Nephron (organoid): ENCODE data around the gene CNGA4.

ENCODE experiments used
- H3K27ac Mint-ChIP-seq, 3 experiments: 2 replicates each; pipeline ENCODE4 v1.8.0; 2020; ENCODE audit warnings: mixed read lengths in 3 of 3, mild to moderate bottlenecking in 2 of 3, moderate library complexity in 1 of 3
- H3K27me3 Mint-ChIP-seq: 2 replicates; pipeline ENCODE4 v1.8.0; 2021; ENCODE audit warnings: low read depth, mild to moderate bottlenecking, moderate library complexity, mixed read lengths
- H3K36me3 Mint-ChIP-seq: 2 replicates; pipeline ENCODE4 v1.8.0; 2020; ENCODE audit warnings: low read depth, mixed read lengths
- H3K4me1 Mint-ChIP-seq: 2 replicates; pipeline ENCODE4 v1.8.0; 2020; ENCODE audit warnings: mixed read lengths
- H3K4me3 Mint-ChIP-seq, 3 experiments: 2 replicates each; pipeline ENCODE4 v1.8.0; 2020; ENCODE audit warnings: mild to moderate bottlenecking in 3 of 3, mixed read lengths in 3 of 3, moderate library complexity in 2 of 3
- H3K9me3 Mint-ChIP-seq: 2 replicates; pipeline ENCODE4 v1.8.0; 2020; ENCODE audit warnings: mixed read lengths
- TF ChIP-seq, protein P1 (sequence below), 3 experiments: fragments of 200-600 bp; sonication (generic); IDR thresholded peaks; one replicate each; pipeline ENCODE4 v1.5.0; 2021; ENCODE audit warnings: antibody characterized with exemption in 3 of 3; ENCODE audit not compliant: unreplicated experiment in 3 of 3

The CNGA4 gene

DNA sequence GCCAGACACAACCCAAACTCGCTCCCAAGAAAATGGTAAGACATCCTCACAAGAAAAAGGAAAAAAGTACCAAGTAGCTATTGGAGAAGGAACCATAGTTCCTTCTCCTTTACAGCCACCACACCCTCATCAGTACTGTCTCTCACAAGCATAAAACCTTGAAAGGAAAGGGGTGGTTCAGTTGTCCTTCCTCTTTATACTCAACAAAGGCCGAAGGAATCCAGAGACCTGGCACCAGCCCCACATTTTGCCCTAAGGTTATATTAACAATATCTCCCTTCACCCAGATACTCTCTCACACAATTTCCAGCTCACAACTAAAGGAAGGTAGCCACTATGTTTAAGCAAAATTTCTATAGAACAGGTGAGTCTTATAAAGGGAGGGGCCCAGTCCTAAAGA, 13.0 kb upstream of the CNGA4 start:
- H3K27me3 Mint-ChIP-seq: no peaks in the 10 kb centered on the region
- no peak overlapping the region for H3K4me3 Mint-ChIP-seq
- no peaks in the 10 kb centered on the region for H3K9me3 Mint-ChIP-seq
- H3K36me3 Mint-ChIP-seq: peaks cover 13% of the 10 kb centered on the region
- no peak overlapping the region for H3K27ac Mint-ChIP-seq
- peaks cover 2% of the 10 kb centered on the region for H3K4me1 Mint-ChIP-seq
- TF ChIP-seq, protein P1, sequence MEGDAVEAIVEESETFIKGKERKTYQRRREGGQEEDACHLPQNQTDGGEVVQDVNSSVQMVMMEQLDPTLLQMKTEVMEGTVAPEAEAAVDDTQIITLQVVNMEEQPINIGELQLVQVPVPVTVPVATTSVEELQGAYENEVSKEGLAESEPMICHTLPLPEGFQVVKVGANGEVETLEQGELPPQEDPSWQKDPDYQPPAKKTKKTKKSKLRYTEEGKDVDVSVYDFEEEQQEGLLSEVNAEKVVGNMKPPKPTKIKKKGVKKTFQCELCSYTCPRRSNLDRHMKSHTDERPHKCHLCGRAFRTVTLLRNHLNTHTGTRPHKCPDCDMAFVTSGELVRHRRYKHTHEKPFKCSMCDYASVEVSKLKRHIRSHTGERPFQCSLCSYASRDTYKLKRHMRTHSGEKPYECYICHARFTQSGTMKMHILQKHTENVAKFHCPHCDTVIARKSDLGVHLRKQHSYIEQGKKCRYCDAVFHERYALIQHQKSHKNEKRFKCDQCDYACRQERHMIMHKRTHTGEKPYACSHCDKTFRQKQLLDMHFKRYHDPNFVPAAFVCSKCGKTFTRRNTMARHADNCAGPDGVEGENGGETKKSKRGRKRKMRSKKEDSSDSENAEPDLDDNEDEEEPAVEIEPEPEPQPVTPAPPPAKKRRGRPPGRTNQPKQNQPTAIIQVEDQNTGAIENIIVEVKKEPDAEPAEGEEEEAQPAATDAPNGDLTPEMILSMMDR (IDR thresholded peaks at IDR 0.05; ENCODE audit: unreplicated experiment in 3 of 3): no peak

DNA sequence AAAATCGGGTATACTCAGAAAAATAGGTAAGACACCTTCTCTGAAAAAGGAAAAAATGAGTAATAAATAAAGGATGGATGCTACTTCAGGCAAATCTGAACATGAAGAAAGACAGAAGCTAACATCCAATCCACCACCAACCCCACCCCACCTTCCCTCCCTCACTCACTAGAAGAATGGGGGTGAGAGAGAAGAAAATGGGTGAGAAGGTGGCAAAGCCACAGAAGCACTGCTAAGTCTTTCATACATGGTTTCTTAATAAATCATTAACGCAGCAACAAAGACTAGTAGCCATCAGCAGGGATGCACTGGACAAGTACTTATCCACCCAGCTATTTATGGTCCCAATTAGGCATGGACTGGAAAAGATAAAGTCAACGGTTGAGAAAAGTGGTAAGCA, 10.4 kb upstream of the CNGA4 start:
- TF ChIP-seq, protein P1 (IDR thresholded peaks at IDR 0.05; ENCODE audit: unreplicated experiment in 3 of 3): no peak
- H3K27ac Mint-ChIP-seq: no peak overlapping the region
- H3K4me1 Mint-ChIP-seq: peaks cover 11% of the 10 kb centered on the region
- no peaks in the 10 kb centered on the region for H3K27me3 Mint-ChIP-seq
- H3K4me3 Mint-ChIP-seq: no peak overlapping the region
- no peaks in the 10 kb centered on the region for H3K9me3 Mint-ChIP-seq
- H3K36me3 Mint-ChIP-seq: peaks cover 4% of the 10 kb centered on the region

DNA sequence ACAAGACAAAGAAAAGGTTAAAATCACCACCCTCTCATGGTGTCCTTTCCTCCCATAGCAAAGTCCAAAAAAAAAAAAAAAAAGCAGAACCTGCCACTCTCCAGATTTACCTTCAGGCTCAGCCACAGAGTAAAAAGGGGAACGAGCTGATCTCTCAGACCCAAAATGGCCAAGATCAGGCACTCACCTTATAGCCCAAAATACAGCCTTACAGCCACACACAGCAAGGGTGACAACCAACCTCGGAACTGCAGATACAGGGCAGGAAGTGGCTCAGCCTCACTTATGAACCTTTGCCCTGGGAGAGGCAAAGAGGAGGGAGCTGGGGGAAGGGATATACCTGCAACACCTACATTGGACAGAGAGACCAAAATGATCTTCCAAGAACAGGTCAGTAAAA, 9.0 kb upstream of the CNGA4 start:
- H3K36me3 Mint-ChIP-seq: peaks cover under 1% of the 10 kb centered on the region
- TF ChIP-seq, protein P1 (IDR thresholded peaks at IDR 0.05; ENCODE audit: unreplicated experiment in 3 of 3): no peak
- H3K4me3 Mint-ChIP-seq: peak overlapping the region in 1 of 3 experiments; percentile 4
- H3K4me1 Mint-ChIP-seq: peaks cover 18% of the 10 kb centered on the region
- no peaks in the 10 kb centered on the region for H3K27me3 Mint-ChIP-seq
- no peak overlapping the region for H3K27ac Mint-ChIP-seq
- no peaks in the 10 kb centered on the region for H3K9me3 Mint-ChIP-seq

DNA sequence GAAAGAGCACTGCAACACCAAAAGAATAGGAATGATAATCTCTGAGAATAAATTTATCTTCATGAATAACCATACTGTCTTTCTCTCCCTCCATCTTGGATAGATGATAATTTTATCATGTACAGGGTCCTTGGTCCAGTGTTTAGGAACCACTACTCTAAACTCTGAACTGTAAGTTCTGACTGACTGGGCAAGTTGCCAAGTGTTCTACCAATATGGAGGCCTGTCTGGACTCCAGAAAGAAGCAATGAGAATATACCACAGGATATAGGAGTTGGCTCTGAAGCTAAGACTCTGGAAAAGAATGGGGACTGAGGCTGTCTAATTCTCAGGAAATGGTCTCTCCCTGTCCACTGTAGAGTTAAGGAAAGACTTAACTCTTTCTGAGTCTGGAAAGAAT, 6.0 kb upstream of the CNGA4 start:
- no peaks in the 10 kb centered on the region for H3K36me3 Mint-ChIP-seq
- H3K4me1 Mint-ChIP-seq: peaks cover 23% of the 10 kb centered on the region
- TF ChIP-seq, protein P1 (IDR thresholded peaks at IDR 0.05; ENCODE audit: unreplicated experiment in 3 of 3): no peak
- H3K9me3 Mint-ChIP-seq: no peaks in the 10 kb centered on the region
- no peaks in the 10 kb centered on the region for H3K27me3 Mint-ChIP-seq
- H3K27ac Mint-ChIP-seq: no peak overlapping the region
- H3K4me3 Mint-ChIP-seq: peak overlapping the region; percentile 81 to 99 (median 96)

DNA sequence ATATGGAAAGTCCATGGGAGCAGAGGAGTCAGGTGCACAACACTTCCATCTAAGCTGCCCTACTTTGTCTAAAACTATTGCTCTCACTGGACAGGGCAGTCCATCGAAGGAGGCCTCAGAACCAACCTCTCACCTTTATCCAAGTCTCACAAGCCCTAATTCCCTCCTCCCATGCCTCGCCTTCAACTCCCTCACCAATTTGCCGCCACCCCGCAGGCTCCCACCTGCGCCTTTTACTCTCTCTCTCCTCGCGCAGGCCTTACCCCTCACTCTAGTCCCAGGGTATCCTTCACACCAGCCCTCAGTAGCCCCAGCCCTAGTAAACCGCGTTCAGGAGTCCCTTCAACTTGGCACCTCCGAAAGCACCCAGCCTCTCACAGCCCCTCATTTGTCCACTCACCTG, 4.9 kb upstream of the CNGA4 start:
- Mint-ChIP-seq H3K36me3 (no peaks in the 10 kb centered on the region), H3K4me3 (peak overlapping the region; percentile 96 to 99 (median 98)), H3K27ac (peak overlapping the region; percentile 41 to 89 (median 84)), H3K27me3 (no peaks in the 10 kb centered on the region), H3K4me1 (peaks cover 23% of the 10 kb centered on the region), H3K9me3 (no peaks in the 10 kb centered on the region)
- TF ChIP-seq, protein P1 (IDR thresholded peaks at IDR 0.05; ENCODE audit: unreplicated experiment in 3 of 3): no peak

DNA sequence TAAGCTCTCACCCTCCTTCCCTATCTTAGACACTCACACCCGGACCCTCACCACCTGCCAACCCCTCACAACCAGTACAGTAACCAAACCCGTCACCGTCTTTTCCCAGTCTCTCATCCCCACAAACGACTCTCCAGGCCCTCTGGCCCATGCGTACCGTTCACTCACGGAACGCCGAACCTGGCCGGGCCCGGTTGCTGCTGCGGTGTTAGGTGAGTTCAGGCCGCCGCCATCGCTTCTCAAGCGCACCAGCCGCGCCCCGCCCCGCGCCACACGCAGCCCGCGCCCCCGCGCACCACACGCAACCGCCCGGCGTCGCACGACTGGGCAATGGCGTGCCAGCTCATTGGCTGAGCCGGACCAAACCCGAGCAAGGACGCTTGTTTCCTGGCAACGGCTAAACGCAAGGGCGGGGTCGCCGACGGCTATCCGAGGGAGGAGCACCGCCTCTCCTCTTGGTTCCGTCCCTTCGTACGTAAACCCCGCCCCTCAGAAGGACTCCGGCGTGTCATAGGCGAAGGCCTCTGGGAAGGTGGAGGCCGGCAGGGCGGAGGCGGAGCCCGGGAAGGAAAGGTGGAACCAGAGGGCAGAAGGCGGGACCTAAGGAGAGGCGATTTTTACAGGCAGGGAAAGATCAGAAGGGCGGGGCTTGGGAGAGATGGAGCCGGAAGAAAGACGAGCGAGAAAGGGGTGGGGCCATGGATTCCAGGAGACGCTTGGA, 4.3 kb upstream of the CNGA4 start, which contains the start of gene FHIP1B:
Gene FHIP1B (minus strand): TSS at position 250 of the 721 bp plus-strand sequence. CDS start 10,120 bp downstream, outside the sequence.
- TF ChIP-seq, protein P1 (IDR thresholded peaks at IDR 0.05; ENCODE audit: unreplicated experiment in 3 of 3): no peak
- H3K27me3 Mint-ChIP-seq: no peaks in the 10 kb centered on the region

More for the DNA sequence above, 4.3 kb upstream of the CNGA4 start, which contains the start of gene FHIP1B:
- peak within 1 kb of the TSS; percentile 90 to 97 (median 96) for H3K27ac Mint-ChIP-seq
- no peaks in the 10 kb centered on the region for H3K9me3 Mint-ChIP-seq
- H3K36me3 Mint-ChIP-seq: no peaks in the 10 kb centered on the region
- peak within 1 kb of the TSS; percentile 96 to 99 (median 98) for H3K4me3 Mint-ChIP-seq
- peaks cover 23% of the 10 kb centered on the region for H3K4me1 Mint-ChIP-seq
